NCI-H2081 treated with DMSO at 0.1 percent for 48 hours (cell line): ENCODE results near the gene KPNA6.

Experiments used
- DNase-seq: peaks from one replicate; lab custom pipeline; 2025; lab: John Stamatoyannopoulos, UW

Gene KPNA6

GRCh38 chr1:32219022-32219421 lies 111.2 kb downstream of the KPNA6 start:
- DNase-seq = no peak

- no peak for DNase-seq
Observed at GRCh38 chr1:32220746-32221580, 113.1 kb downstream of the KPNA6 start.

- no peak for DNase-seq
Observed at GRCh38 chr1:32221581-32221979, 113.7 kb downstream of the KPNA6 start.

- peak; percentile 74 for DNase-seq
Observed at GRCh38 chr1:32221980-32222755, 114.3 kb downstream of the KPNA6 start, which contains the start of the genes EIF3I and TMEM234. Gene EIF3I (plus strand): TSS chr1:32222407. CDS start chr1:32222442, 35 bp downstream. Gene TMEM234 (minus strand): TSS chr1:32222353. CDS start chr1:32222322, 31 bp downstream.

GRCh38 chr1:32223683-32224082 lies 115.8 kb downstream of the KPNA6 start:
- no peak for DNase-seq

GRCh38 chr1:32224285-32224684 lies 116.4 kb downstream of the KPNA6 start:
- DNase-seq = no peak
